Nephron (organoid): ENCODE results near the gene SERP2.

Experiments used
- H3K27ac Mint-ChIP-seq, 3 experiments: 2 replicates each; pipeline ENCODE4 v1.8.0; 2020; ENCODE audit warnings: mixed read lengths in 3 of 3, mild to moderate bottlenecking in 2 of 3, moderate library complexity in 1 of 3
- H3K27me3 Mint-ChIP-seq: 2 replicates; pipeline ENCODE4 v1.8.0; 2021; ENCODE audit warnings: low read depth, mild to moderate bottlenecking, moderate library complexity, mixed read lengths
- H3K36me3 Mint-ChIP-seq: 2 replicates; pipeline ENCODE4 v1.8.0; 2020; ENCODE audit warnings: low read depth, mixed read lengths
- H3K4me1 Mint-ChIP-seq: 2 replicates; pipeline ENCODE4 v1.8.0; 2020; ENCODE audit warnings: mixed read lengths
- H3K4me3 Mint-ChIP-seq, 3 experiments: 2 replicates each; pipeline ENCODE4 v1.8.0; 2020; ENCODE audit warnings: mild to moderate bottlenecking in 3 of 3, mixed read lengths in 3 of 3, moderate library complexity in 2 of 3
- H3K9me3 Mint-ChIP-seq: 2 replicates; pipeline ENCODE4 v1.8.0; 2020; ENCODE audit warnings: mixed read lengths
- CTCF ChIP-seq, 3 experiments: fragments of 200-600 bp; sonication (generic); IDR thresholded peaks; one replicate each; pipeline ENCODE4 v1.5.0; 2021; ENCODE audit warnings: antibody characterized with exemption in 3 of 3; ENCODE audit not compliant: unreplicated experiment in 3 of 3

The SERP2 gene

GRCh38 chr13:44421853-44422525 is 48.4 kb downstream of the SERP2 start:
- no peaks in the 10 kb centered on the region for H3K9me3 Mint-ChIP-seq
- no peaks in the 10 kb centered on the region for H3K36me3 Mint-ChIP-seq
- no peak overlapping the region for H3K4me3 Mint-ChIP-seq
- no peak for TF ChIP-seq CTCF (IDR thresholded peaks at IDR 0.05; ENCODE audit: unreplicated experiment in 3 of 3)
- H3K27me3 Mint-ChIP-seq: peaks cover 13% of the 10 kb centered on the region
- peak overlapping the region; percentile 36 to 95 (median 60) for H3K27ac Mint-ChIP-seq
- peaks cover 26% of the 10 kb centered on the region for H3K4me1 Mint-ChIP-seq

GRCh38 chr13:44422755-44423643 is 49.4 kb downstream of the SERP2 start:
- H3K27me3 Mint-ChIP-seq: peaks cover 13% of the 10 kb centered on the region
- peaks cover 3% of the 10 kb centered on the region for H3K9me3 Mint-ChIP-seq
- no peaks in the 10 kb centered on the region for H3K36me3 Mint-ChIP-seq
- no peak for TF ChIP-seq CTCF (IDR thresholded peaks at IDR 0.05; ENCODE audit: unreplicated experiment in 3 of 3)
- H3K27ac Mint-ChIP-seq: peak overlapping the region; percentile 60 to 95 (median 62)
- H3K4me3 Mint-ChIP-seq: peak overlapping the region in 2 of 3 experiments; percentile 6 to 8
- peaks cover 21% of the 10 kb centered on the region for H3K4me1 Mint-ChIP-seq

- H3K4me3 Mint-ChIP-seq: no peak overlapping the region
- TF ChIP-seq CTCF (IDR thresholded peaks at IDR 0.05; ENCODE audit: unreplicated experiment in 3 of 3): no peak
- H3K27me3 Mint-ChIP-seq: peaks cover 13% of the 10 kb centered on the region
- H3K9me3 Mint-ChIP-seq: peaks cover 3% of the 10 kb centered on the region
- peak overlapping the region; percentile 60 to 95 (median 62) for H3K27ac Mint-ChIP-seq
- no peaks in the 10 kb centered on the region for H3K36me3 Mint-ChIP-seq
- H3K4me1 Mint-ChIP-seq: peaks cover 21% of the 10 kb centered on the region
Observed at GRCh38 chr13:44423824-44424223, 50.2 kb downstream of the SERP2 start.

- peaks cover 3% of the 10 kb centered on the region for H3K9me3 Mint-ChIP-seq
- H3K27ac Mint-ChIP-seq: no peak overlapping the region
- peaks cover 13% of the 10 kb centered on the region for H3K27me3 Mint-ChIP-seq
- peaks cover 26% of the 10 kb centered on the region for H3K4me1 Mint-ChIP-seq
- no peak overlapping the region for H3K4me3 Mint-ChIP-seq
- no peaks in the 10 kb centered on the region for H3K36me3 Mint-ChIP-seq
- TF ChIP-seq CTCF (IDR thresholded peaks at IDR 0.05; ENCODE audit: unreplicated experiment in 3 of 3): no peak
Observed at GRCh38 chr13:44425041-44425814, 51.6 kb downstream of the SERP2 start.

- Mint-ChIP-seq H3K36me3 (no peaks in the 10 kb centered on the region), H3K27ac (no peak overlapping the region), H3K4me3 (no peak overlapping the region), H3K9me3 (peaks cover 3% of the 10 kb centered on the region), H3K4me1 (peaks cover 27% of the 10 kb centered on the region), H3K27me3 (peaks cover 12% of the 10 kb centered on the region)
- TF ChIP-seq CTCF (IDR thresholded peaks at IDR 0.05; ENCODE audit: unreplicated experiment in 3 of 3): no peak
Observed at GRCh38 chr13:44425815-44426078, 52.1 kb downstream of the SERP2 start.
